Measurements from ENCODE around the gene CENPC. TPM values are rescaled to one million over a fixed set of nuclear protein-coding genes. Genes with fewer than 3 reads are reported as not detected.
"Not testable (repeated sequence)": the region's sequence is repeated elsewhere in the genome, so short reads cannot be mapped to it uniquely, and the experiment has no call there.

Gene CENPC
- total RNA-seq, 1 experiment from 2014 or later, result 12.9 TPM

DNA sequence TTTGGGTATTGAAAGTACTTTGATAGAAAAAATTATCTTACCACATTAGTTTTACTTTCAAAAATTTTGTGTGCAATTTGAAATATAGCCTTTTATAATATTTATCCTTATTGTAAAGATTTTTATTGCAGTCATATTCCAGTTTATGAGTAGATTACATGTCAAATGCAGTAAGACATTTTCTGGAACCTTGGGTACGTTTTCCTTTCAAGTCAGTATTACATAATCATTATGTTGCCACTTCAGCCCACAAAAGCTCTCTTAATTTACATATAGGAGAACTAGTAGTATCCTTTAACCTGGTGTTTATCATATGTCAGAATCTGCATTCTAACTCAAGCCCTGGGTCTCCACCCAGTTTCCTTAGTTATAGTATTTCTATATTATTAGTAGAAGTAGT is 98.5 kb downstream of the CENPC start:
- CTCF ChIA-PET, result no interaction called here

GRCh38 chr4:67445881-67446280 is 99.4 kb downstream of the CENPC start:
- intact Hi-C loops (cut with micrococcal nuclease; ENCODE audit: unreplicated experiment); H3K4me1 Mint-ChIP-seq (ENCODE audit: low read depth, unreplicated experiment); H3K9me3 Mint-ChIP-seq (ENCODE audit: low read depth, unreplicated experiment); H3K27ac Mint-ChIP-seq (ENCODE audit: unreplicated experiment); CTCF ChIA-PET; H3K4me3 Mint-ChIP-seq (ENCODE audit: low read depth, unreplicated experiment); H3K27me3 Mint-ChIP-seq (ENCODE audit: unreplicated experiment); H3K36me3 Mint-ChIP-seq (ENCODE audit: insufficient read depth, unreplicated experiment); DNase-seq; BruUV-seq (replicated peaks): not testable (repeated sequence)

More for the DNA sequence above, 98.5 kb downstream of the CENPC start:
- peaks cover 2% of the 10 kb centered on the region for H3K9me3 Mint-ChIP-seq (ENCODE audit: low read depth, unreplicated experiment)
- no peak overlapping the region for H3K4me3 Mint-ChIP-seq (ENCODE audit: low read depth, unreplicated experiment)
- no peaks in the 10 kb centered on the region for H3K27me3 Mint-ChIP-seq (ENCODE audit: unreplicated experiment)
- DNase-seq, result no peak
- TF ChIP-seq, protein P1, sequence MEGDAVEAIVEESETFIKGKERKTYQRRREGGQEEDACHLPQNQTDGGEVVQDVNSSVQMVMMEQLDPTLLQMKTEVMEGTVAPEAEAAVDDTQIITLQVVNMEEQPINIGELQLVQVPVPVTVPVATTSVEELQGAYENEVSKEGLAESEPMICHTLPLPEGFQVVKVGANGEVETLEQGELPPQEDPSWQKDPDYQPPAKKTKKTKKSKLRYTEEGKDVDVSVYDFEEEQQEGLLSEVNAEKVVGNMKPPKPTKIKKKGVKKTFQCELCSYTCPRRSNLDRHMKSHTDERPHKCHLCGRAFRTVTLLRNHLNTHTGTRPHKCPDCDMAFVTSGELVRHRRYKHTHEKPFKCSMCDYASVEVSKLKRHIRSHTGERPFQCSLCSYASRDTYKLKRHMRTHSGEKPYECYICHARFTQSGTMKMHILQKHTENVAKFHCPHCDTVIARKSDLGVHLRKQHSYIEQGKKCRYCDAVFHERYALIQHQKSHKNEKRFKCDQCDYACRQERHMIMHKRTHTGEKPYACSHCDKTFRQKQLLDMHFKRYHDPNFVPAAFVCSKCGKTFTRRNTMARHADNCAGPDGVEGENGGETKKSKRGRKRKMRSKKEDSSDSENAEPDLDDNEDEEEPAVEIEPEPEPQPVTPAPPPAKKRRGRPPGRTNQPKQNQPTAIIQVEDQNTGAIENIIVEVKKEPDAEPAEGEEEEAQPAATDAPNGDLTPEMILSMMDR (IDR thresholded peaks at IDR 0.05; ENCODE audit: unreplicated experiment), result no peak
- intact Hi-C loops (cut with micrococcal nuclease; ENCODE audit: unreplicated experiment), result no loop called here
- no TSS peak for BruUV-seq (replicated peaks)
- no peak overlapping the region for H3K27ac Mint-ChIP-seq (ENCODE audit: unreplicated experiment)
- no peaks in the 10 kb centered on the region for H3K36me3 Mint-ChIP-seq (ENCODE audit: insufficient read depth, unreplicated experiment)
- H3K4me1 Mint-ChIP-seq (ENCODE audit: low read depth, unreplicated experiment), result no peaks in the 10 kb centered on the region

DNA sequence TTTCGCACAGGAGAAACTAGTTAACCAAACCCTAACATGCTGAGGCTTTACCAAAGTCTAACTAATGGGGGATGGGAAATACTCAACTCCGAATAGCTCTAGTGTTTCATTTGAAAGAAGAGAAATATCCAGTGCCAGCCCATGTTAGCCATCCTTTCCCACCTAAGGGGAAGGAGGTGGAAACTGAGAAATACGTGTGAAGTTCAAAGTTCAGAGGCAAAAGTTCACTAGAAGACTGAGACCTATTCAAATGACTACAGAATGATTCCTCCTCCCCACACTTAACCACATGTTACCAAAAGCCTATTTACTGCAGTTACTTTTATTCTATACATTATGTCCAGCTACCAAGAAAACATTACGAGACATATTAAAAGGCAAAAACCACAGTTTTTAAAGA is 106.3 kb downstream of the CENPC start:
- CTCF ChIA-PET, result no interaction called here
- peaks cover 9% of the 10 kb centered on the region for H3K4me1 Mint-ChIP-seq (ENCODE audit: low read depth, unreplicated experiment)
- H3K27me3 Mint-ChIP-seq (ENCODE audit: unreplicated experiment), result no peaks in the 10 kb centered on the region
- TF ChIP-seq, protein P1 (IDR thresholded peaks at IDR 0.05; ENCODE audit: unreplicated experiment), result no peak
- H3K36me3 Mint-ChIP-seq (ENCODE audit: insufficient read depth, unreplicated experiment), result no peaks in the 10 kb centered on the region
- H3K9me3 Mint-ChIP-seq (ENCODE audit: low read depth, unreplicated experiment), result peaks cover 5% of the 10 kb centered on the region
- DNase-seq, result no peak
- BruUV-seq (replicated peaks), result no TSS peak
- H3K4me3 Mint-ChIP-seq (ENCODE audit: low read depth, unreplicated experiment), result no peak overlapping the region
- no peak overlapping the region for H3K27ac Mint-ChIP-seq (ENCODE audit: unreplicated experiment)
- intact Hi-C loops (cut with micrococcal nuclease; ENCODE audit: unreplicated experiment), result no loop called here

DNA sequence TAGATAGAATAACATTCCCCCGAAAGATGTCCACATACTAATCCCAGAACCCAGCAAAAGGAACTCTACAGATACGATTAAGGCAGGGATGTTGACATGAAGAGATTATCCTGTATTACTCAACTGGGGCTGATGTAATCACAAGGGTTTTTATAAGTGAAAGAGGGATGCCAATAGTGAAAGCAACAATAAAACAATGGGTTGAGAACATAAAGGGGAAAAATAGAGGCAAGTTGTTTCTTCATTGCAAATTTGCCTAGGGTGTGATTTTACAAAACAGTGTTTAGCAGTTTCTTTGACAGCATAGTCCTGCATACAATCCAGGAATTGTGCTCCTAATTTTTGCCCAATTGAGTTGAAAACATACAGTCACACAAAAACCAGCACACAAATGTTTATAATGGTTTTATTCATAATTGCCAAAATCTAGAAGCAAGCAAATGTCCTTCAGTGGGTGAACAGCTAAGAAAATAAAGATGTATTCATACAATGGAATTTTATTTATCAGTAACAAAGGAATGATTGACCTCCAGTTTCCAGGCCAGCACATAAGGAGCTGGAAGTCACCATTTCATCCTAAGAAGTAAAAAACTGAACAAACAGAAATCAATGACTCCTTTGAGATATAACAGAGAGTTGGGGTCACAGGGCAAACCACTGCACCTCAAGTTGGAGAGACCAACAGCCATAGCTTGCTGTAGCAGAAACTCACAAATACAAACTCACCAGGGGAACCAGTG is 107.2 kb downstream of the CENPC start:
- DNase-seq, result no peak
- no peaks in the 10 kb centered on the region for H3K36me3 Mint-ChIP-seq (ENCODE audit: insufficient read depth, unreplicated experiment)
- intact Hi-C loops (cut with micrococcal nuclease; ENCODE audit: unreplicated experiment), result no loop called here

GRCh38 chr4:67436742-67437141 is 108.6 kb downstream of the CENPC start:
- H3K36me3 Mint-ChIP-seq (ENCODE audit: insufficient read depth, unreplicated experiment), result no peaks in the 10 kb centered on the region
- BruUV-seq (replicated peaks), result no TSS peak
- peaks cover 2% of the 10 kb centered on the region for H3K9me3 Mint-ChIP-seq (ENCODE audit: low read depth, unreplicated experiment)
- intact Hi-C loops (cut with micrococcal nuclease; ENCODE audit: unreplicated experiment), result no loop called here
- H3K27ac Mint-ChIP-seq (ENCODE audit: unreplicated experiment), result no peak overlapping the region
- no peak overlapping the region for H3K4me3 Mint-ChIP-seq (ENCODE audit: low read depth, unreplicated experiment)
- CTCF ChIA-PET, result no interaction called here
- peaks cover 9% of the 10 kb centered on the region for H3K4me1 Mint-ChIP-seq (ENCODE audit: low read depth, unreplicated experiment)
- H3K27me3 Mint-ChIP-seq (ENCODE audit: unreplicated experiment), result no peaks in the 10 kb centered on the region
- DNase-seq, result no peak
- TF ChIP-seq, protein P1 (IDR thresholded peaks at IDR 0.05; ENCODE audit: unreplicated experiment), result no peak

More for the DNA sequence above, 107.2 kb downstream of the CENPC start:
- TF ChIP-seq, protein P1 (IDR thresholded peaks at IDR 0.05; ENCODE audit: unreplicated experiment), result no peak
- Mint-ChIP-seq H3K4me3 (ENCODE audit: low read depth, unreplicated experiment) (no peak overlapping the region), H3K27me3 (ENCODE audit: unreplicated experiment) (no peaks in the 10 kb centered on the region), H3K27ac (ENCODE audit: unreplicated experiment) (no peak overlapping the region), H3K9me3 (ENCODE audit: low read depth, unreplicated experiment) (peaks cover 5% of the 10 kb centered on the region), H3K4me1 (ENCODE audit: low read depth, unreplicated experiment) (peaks cover 9% of the 10 kb centered on the region)
- BruUV-seq (replicated peaks), result no TSS peak
- CTCF ChIA-PET, result no interaction called here
